HG02943 (cell line): ENCODE results near the gene TES.
A peak's percentile ranks its signal among the peaks of the same experiment; 100 is the strongest.
"Not testable (repeated sequence)": the region's sequence is repeated elsewhere in the genome, so short reads cannot be mapped to it uniquely, and the experiment has no call there.

ENCODE experiments used
- ATAC-seq: cut with Tn5 transposase; IDR thresholded peaks from one replicate; pipeline ENCODE4 v1.9.1; 2021; ENCODE audit warnings: mild to moderate bottlenecking, low read depth, moderate library complexity; ENCODE audit not compliant: unreplicated experiment

Gene TES

GRCh38 chr7:116240024-116240668 lies 29.8 kb downstream of the TES start:
- ATAC-seq: no peak

DNA sequence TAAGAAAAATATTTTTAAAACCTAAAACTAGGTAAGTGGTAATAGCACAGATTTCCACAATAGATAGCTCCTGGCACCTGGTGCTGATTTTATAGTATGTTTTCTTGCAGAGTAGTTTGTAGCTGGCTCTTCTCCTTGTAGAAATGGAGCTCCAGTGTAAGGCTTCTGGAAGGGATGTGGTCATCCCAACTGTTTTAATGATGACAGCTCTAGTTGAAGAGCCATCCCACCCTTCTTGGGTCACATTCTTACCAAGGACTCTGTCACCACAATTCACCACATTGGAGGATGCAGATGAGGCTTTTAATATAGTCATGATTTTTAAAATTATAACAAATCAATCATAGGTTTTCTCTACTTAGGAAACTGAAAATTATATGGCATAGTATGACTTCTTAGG lies 31.0 kb downstream of the TES start:
- ATAC-seq: no peak

DNA sequence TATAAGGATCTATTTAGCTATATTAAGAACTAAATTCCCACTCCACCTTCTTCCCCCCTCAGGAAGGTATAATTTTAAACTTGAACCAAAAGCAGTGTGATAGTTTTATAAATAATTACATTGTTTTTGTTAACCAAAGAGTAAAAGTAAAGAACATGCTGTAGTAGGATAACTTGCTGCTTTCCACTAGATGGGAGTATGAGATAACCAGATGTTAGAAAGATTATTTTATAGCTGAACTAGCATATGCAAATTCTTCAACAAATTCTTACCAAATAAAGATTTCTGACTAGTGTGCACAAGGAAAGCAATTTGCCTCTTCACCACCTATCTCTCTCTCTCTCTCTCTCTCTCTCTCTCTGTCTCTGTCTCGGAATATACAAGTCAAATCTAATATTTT lies 31.8 kb downstream of the TES start:
- no peak for ATAC-seq

DNA sequence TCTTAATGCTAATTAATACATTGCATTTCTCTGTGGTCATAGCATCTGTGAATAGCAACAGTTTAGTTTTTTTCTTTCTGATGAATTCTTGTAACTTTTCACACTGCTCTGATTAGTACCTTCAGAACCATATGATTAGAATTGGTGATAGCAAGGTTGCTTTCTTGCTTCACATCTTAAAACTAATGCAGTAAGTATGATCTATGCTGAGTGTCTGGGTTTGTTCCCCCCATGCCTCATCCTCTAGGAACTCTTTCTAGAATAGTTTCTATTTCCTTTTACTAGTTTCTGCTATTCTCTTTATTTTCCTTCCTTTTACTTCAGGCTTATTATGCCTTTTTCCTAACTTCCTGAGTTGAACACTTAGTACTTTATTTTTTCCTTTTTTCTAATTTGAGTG lies 32.4 kb downstream of the TES start:
- ATAC-seq: no peak

- ATAC-seq: not testable (repeated sequence)
These were observed 34.5 kb downstream of the TES start for GRCh38 chr7:116244803-116245202.

DNA sequence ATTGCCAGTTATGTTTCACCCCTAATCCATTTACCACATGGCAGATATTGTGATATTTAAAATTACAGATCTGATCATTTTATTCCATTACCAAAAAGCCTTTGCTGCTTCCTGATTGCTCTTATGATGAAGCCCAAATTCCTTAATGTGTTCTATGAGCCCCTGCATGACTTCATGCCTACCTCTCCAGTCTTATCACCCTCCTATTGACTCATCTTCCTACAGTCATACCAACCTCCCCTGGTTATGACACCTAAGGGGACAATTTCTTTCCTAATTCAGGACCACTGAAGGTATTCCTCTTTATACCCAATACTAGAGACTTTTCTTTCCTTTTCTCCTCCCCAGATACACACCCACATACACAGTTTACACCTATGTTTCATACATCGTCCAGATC lies 36.0 kb downstream of the TES start:
- ATAC-seq: no peak

DNA sequence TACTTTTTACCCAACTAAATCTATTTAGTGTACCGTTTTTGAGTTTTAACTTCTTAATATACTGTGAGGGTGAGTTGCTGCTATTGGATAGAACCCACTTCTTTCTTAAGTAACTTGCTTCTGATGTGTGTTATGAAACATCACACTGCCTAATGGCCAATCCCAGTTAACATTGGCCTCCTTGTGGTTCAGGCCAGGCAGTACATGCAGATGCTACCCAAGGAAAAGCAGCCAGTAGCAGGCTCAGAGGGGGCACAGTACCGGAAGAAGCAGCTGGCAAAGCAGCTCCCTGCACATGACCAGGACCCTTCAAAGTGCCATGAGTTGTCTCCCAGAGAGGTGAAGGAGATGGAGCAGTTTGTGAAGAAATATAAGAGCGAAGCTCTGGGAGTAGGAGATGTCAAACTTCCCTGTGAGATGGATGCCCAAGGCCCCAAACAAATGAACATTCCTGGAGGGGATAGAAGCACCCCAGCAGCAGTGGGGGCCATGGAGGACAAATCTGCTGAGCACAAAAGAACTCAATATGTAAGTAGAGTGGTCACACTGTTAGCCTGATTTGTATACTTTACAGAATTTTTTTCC lies 39.7 kb downstream of the TES start:
- ATAC-seq: no peak

DNA sequence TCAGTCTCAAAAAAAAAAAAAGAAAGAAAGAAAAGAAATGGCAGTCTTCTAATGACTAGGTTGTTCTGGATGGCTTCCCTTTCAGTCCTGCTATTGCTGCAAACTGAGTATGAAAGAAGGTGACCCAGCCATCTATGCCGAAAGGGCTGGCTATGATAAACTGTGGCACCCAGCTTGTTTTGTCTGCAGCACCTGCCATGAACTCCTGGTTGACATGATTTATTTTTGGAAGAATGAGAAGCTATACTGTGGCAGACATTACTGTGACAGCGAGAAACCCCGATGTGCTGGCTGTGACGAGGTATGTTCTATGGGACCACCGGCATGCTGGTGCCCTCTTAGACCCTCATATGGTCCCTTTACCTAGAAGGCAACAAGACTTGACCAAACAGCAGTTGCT lies 41.3 kb downstream of the TES start:
- no peak for ATAC-seq

GRCh38 chr7:116252249-116252648 lies 41.9 kb downstream of the TES start:
- no peak for ATAC-seq

GRCh38 chr7:116257156-116257555 lies 46.8 kb downstream of the TES start:
- ATAC-seq: no peak

DNA sequence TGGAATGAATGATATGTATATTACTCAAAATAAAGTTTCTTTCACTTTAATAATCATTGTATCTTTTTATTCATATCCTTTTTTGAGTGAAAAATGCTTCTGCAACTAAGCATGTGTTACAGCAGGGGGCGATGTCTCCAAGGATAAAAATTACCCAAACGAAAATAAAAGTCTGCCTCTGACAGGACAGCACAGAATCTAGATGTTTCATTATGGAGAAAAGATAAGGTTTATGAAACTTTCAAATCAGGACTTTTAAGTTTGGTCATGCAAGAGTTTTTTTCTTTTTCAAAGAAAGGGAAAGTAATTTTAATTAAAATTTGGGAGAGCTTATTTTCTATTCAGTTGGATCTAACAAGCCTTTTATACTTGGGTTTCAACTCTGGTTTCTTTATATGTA lies 48.4 kb downstream of the TES start:
- peak; percentile 53 for ATAC-seq

DNA sequence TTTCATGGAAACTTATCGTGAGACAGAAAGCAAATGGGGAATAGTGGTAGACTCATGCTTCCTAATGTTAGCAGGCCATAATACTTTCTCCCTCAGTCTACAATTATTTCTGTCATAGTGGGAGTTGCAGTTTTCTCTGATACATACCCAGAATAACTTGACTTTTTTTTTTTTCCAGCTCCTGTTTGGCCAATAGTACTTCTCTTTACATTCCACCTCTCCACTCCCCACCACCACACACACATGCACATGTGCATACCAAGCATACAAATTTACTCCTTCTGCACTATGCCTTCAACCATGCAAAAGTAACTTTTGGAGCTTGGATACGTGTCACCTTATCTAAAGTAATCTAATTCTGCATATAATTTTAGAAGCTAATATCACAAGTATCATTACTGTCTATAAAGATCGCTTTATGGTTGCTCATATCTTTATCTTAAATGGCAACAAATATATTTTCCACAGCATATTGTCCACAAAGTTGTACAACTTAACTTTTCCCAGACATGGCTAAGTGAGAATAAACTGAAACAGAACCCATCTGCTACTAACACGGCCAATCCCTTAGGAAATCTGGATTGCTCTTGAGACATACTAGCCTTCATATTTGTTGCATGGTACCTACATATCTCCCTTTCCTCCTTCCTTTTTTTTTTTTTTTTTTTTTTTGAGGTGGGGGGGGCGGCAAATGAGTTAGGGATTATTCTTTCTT lies 49.0 kb downstream of the TES start:
- no peak for ATAC-seq

- no peak for ATAC-seq
These were observed 49.6 kb downstream of the TES start for GRCh38 chr7:116259871-116260440.

- no peak for ATAC-seq
These were observed 51.6 kb downstream of the TES start for GRCh38 chr7:116261904-116262303.

DNA sequence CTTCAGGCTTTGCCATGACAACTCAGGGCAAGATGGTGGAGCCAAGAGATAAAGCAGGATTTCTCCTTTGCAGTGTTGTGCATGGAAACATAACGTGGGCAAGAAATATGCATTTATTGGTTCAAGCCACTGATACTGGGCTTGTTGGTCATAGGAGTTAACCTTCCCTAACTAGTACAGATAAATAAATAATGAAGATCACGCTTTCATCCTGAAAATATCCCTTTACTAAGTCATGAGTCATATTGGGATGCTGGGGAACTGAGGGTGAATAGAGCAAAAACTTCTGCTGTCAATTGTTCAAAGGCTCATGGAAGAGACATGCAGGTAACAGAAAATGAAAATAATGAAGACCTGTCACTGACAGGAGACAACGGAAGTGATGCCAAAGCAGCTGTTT lies 55.5 kb downstream of the TES start:
- ATAC-seq: no peak

DNA sequence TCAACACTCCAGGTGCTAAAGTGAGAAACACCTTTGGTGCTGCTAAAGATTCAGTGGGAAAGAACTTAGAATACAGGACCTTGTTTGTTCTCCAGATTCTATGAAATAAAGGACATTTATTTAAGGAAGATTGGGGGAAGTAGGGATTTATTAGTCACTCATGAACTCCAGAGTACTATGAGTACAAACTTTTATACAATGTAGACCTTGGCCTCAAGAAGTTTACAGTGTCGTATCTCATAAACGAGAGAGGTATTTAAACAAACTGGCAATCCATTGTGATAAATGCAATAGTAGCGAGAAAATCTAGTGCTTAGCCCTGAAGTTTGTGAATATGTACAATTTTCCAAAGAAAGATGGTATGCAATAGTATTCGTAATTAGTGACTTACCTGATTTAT lies 59.1 kb downstream of the TES start:
- ATAC-seq: no peak

GRCh38 chr7:116271161-116271913 lies 61.0 kb downstream of the TES start:
- no peak for ATAC-seq

DNA sequence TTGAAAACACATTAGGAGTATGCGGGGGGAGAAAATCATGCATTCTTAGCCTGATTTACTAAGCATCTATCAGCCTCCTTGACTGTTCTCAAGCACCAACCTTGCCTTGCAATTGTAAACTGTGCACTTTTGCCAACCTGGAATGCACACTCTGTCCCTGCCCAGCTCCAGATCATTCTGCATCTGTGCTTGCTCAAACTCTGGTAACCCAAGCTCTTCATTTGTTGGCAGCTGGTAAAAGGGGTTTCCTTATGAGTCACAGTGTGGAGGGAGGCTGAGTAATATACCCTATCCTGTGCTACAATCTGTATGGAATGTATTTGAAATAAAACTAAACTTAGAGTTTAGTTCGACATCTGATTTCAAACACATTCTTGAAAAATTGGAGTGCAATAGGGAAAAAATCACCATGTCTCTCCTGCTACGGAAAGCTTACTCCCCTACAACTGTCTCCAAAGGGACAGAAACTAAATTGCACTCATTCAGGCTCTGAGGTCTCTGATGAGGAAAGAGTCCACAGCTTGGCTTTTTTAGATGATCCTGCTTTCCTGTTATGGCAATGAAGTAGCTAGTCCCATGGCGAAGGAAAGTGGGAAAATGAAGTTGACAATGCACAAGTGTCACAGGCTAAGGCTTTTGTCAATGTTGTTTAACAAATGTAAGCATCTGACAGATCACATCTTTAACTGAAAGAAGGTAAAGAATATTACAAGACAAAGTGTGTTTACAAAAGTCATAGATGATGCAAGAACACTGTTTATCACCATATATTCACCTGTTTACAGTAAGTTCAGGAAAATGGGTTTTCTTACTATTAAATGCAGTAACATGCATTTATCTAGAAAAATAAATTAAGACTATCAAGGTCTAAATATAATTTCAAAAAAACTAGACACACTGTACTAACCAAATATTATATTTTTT lies 61.9 kb downstream of the TES start:
- no peak for ATAC-seq

GRCh38 chr7:116273283-116273917 lies 63.1 kb downstream of the TES start:
- ATAC-seq: no peak

GRCh38 chr7:116273918-116274301 lies 63.6 kb downstream of the TES start:
- no peak for ATAC-seq
